ENCODE data around the gene DDI2. TPM values are rescaled to one million over a fixed set of nuclear protein-coding genes. Genes with fewer than 3 reads are reported as not detected.

The DDI2 gene
- total and polyA plus RNA-seq, 9 of the 15 experiments (the other 6 are each of a cell fraction or from before 2014, with no cell fraction given): 6.5 to 48.4 (median 21.2) TPM

DNA sequence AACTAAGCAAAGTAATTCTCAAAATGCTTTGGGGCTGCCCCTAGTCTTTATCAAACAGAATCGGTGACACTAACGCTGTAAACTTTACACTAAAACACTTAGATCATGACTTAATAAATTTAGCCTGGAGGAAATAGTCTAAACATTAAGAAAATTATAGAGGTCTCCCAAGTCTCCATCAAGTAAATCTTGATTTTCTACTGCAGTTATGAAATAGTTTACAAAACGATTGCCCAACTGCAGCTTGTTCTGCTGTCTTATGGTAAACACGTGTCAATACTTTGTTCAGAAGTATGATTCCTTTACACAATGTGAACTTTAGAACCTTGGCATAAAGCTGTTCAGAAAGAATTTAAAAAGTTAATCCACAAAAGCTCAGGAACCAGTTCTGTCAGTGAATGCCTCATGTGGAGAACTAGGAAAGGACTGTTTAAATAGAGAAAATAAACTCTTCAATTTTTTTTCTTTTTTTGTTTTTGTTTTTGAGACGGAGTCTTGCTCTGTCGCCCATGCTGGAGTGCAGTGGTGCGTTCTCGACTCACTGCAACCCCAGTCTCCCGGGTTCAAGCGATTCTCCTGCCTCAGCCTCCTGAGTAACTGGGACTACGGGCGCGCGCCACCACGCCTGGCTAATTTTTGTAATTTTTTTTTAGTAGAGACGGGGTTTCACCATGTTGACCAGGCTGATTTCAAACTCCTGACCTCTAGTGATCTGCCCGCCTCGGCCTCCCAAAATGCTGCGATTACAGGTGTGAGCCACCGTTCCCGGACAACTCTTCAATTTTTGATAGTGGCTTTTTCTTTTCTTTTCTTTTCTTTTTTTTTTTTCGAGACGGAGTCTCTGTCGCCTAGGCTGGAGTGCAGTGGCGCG lies 1.6 kb downstream of the DDI2 start (continued):
- TF ChIP-seq KDM1A (IDR thresholded peaks at IDR 0.05) (0 out of 4 replicates have a peak, but pooled peaks of 1 of the 2 experiments have one; percentile 9), MNT (conservative IDR thresholded peaks at IDR 0.05) (peak; percentile 64 to 74), EP400 (IDR thresholded peaks at IDR 0.05) (peak; percentile 48), ZKSCAN8 (CRISPR knock-in tag; IDR thresholded peaks at IDR 0.05) (0 out of 2 replicates have a peak, but pooled peaks have one; percentile 17), ELF2 (CRISPR knock-in tag; IDR thresholded peaks at IDR 0.05) (no peak), KAT7 (CRISPR knock-in tag; IDR thresholded peaks at IDR 0.05; ENCODE audit: borderline replicate concordance) (0 out of 2 replicates have a peak, but pooled peaks have one; percentile 15), ZNF395 (CRISPR knock-in tag; IDR thresholded peaks at IDR 0.05) (no peak), MGA (IDR thresholded peaks at IDR 0.05) (peak; percentile 74), TFAP4 (CRISPR knock-in tag; IDR thresholded peaks at IDR 0.05; ENCODE audit: borderline replicate concordance) (0 out of 2 replicates have a peak, but pooled peaks have one; percentile 19), SAFB (IDR thresholded peaks at IDR 0.05; ENCODE audit: borderline replicate concordance, low read depth, low read length) (no peak)
